ENCODE data around the gene CDC45. TPM values are rescaled to one million over a fixed set of nuclear protein-coding genes. Genes with fewer than 3 reads are reported as not detected.

The CDC45 gene
- total RNA-seq, 4 donors from 2014 or later: 0.34 TPM; not detected in 3

GRCh38 chr22:19525116-19525660 lies 45.5 kb downstream of the CDC45 start:
- no peak for TF ChIP-seq CTCF (IDR thresholded peaks at IDR 0.05; ENCODE audit: low read depth)

GRCh38 chr22:19525666-19526065 lies 45.9 kb downstream of the CDC45 start:
- TF ChIP-seq CTCF (IDR thresholded peaks at IDR 0.05; ENCODE audit: low read depth): no peak

- no peak for TF ChIP-seq CTCF (IDR thresholded peaks at IDR 0.05; ENCODE audit: low read depth)
Observed at GRCh38 chr22:19526076-19526701, 46.5 kb downstream of the CDC45 start.

DNA sequence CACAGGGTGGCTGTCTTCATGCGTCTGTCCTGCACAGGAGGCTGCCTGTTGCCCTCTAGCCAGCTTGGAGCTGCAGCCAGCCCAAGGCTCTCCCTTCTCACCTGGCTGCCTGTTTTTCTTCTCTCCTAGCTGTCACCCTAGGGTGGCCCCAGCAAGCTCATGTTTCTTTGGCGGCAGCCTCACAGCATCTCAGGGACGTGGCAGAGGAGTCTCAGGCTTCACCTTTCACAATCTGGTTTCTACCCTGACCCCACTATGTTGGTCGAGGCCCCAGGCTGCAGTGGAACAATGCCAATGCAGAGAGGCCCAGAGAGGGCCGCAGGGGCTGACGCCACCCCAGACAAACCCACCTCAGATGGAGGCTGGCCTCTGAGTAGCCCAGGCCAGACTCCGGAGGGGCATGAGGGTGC lies 47.0 kb downstream of the CDC45 start:
- no peak for TF ChIP-seq CTCF (IDR thresholded peaks at IDR 0.05; ENCODE audit: low read depth)

DNA sequence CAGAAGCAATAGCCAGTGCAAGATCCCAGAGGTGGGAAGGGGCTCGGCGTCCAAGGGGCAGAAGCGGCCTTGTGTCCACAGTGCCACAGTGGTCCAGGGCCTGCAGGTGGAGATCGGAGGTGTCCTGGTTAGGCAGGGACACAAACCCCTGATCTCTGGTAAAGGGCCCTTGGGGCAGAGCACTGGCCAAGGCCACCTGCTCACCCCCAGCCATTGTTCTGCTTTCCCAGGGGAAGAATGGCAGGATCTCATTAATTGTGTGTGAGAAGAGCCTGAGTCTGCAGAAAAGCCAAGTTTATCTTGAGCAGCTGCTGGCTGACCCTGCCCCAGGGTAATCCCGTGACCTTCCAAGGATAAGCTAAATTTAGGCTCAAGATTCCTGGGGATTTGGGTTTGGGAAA lies 47.6 kb downstream of the CDC45 start:
- no peak for TF ChIP-seq CTCF (IDR thresholded peaks at IDR 0.05; ENCODE audit: low read depth)

- no peak for TF ChIP-seq CTCF (IDR thresholded peaks at IDR 0.05; ENCODE audit: low read depth)
Observed at GRCh38 chr22:19527861-19528417, 48.2 kb downstream of the CDC45 start.

DNA sequence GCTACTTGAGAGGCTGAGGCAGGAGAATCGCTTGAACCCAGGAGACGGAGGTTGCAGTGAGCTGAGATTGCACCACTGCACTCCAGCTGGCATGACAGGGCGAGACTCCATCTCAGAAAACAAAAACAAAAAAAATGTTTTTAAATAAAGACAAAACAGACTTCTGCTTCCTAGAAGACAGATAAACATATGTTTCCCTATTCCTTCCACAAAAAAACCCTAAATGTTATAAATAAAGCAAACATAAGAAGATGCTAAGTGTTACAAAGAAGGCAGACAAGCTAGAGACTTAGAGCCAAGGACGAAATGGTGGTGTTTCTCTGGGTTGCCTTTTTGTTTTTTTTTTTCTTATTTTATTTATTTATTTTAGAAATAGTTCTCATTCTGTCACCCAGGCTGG lies 50.1 kb downstream of the CDC45 start:
- no peak for TF ChIP-seq CTCF (IDR thresholded peaks at IDR 0.05; ENCODE audit: low read depth)
